ENCODE data around the gene RAD51B.

RAD51B gene

GRCh38 chr14:67833403-67833802, 13.8 kb downstream of the RAD51B start:
- in situ Hi-C loops (cut with MboI; ENCODE audit: low sequenced_read_pairs): no loop called here

- in situ Hi-C loops (cut with MboI; ENCODE audit: low sequenced_read_pairs): no loop called here
Measured at GRCh38 chr14:67835596-67835995, 16.0 kb downstream of the RAD51B start.

- in situ Hi-C loops (cut with MboI; ENCODE audit: low sequenced_read_pairs): no loop called here
Measured at GRCh38 chr14:67837011-67837624, 17.5 kb downstream of the RAD51B start.

GRCh38 chr14:67846029-67846610, 26.5 kb downstream of the RAD51B start:
- in situ Hi-C loops (cut with MboI; ENCODE audit: low sequenced_read_pairs): no loop called here

GRCh38 chr14:67850066-67850830, 30.7 kb downstream of the RAD51B start:
- in situ Hi-C loops (cut with MboI; ENCODE audit: low sequenced_read_pairs): no loop called here

GRCh38 chr14:67851785-67852410, 32.3 kb downstream of the RAD51B start:
- in situ Hi-C loops (cut with MboI; ENCODE audit: low sequenced_read_pairs): no loop called here

GRCh38 chr14:67852926-67853604, 33.5 kb downstream of the RAD51B start:
- in situ Hi-C loops (cut with MboI; ENCODE audit: low sequenced_read_pairs): no loop called here

- in situ Hi-C loops (cut with MboI; ENCODE audit: low sequenced_read_pairs): no loop called here
Measured at GRCh38 chr14:67853715-67854114, 34.1 kb downstream of the RAD51B start.

- in situ Hi-C loops (cut with MboI; ENCODE audit: low sequenced_read_pairs): no loop called here
Measured at GRCh38 chr14:67856827-67857226, 37.2 kb downstream of the RAD51B start.

GRCh38 chr14:67857778-67858350, 38.3 kb downstream of the RAD51B start:
- in situ Hi-C loops (cut with MboI; ENCODE audit: low sequenced_read_pairs): no loop called here

GRCh38 chr14:67859169-67859749, 39.7 kb downstream of the RAD51B start:
- in situ Hi-C loops (cut with MboI; ENCODE audit: low sequenced_read_pairs): no loop called here

- in situ Hi-C loops (cut with MboI; ENCODE audit: low sequenced_read_pairs): no loop called here
Measured at GRCh38 chr14:67863223-67863622, 43.6 kb downstream of the RAD51B start.

- in situ Hi-C loops (cut with MboI; ENCODE audit: low sequenced_read_pairs): no loop called here
Measured at GRCh38 chr14:67875175-67876006, 55.8 kb downstream of the RAD51B start.

- in situ Hi-C loops (cut with MboI; ENCODE audit: low sequenced_read_pairs): no loop called here
Measured at GRCh38 chr14:67879026-67879425, 59.4 kb downstream of the RAD51B start.

GRCh38 chr14:67881225-67881624, 61.6 kb downstream of the RAD51B start:
- in situ Hi-C loops (cut with MboI; ENCODE audit: low sequenced_read_pairs): no loop called here

- in situ Hi-C loops (cut with MboI; ENCODE audit: low sequenced_read_pairs): no loop called here
Measured at GRCh38 chr14:67882986-67883555, 63.5 kb downstream of the RAD51B start.

- in situ Hi-C loops (cut with MboI; ENCODE audit: low sequenced_read_pairs): no loop called here
Measured at GRCh38 chr14:67883717-67884116, 64.1 kb downstream of the RAD51B start.

- in situ Hi-C loops (cut with MboI; ENCODE audit: low sequenced_read_pairs): no loop called here
Measured at GRCh38 chr14:67886191-67886590, 66.6 kb downstream of the RAD51B start.

- in situ Hi-C loops (cut with MboI; ENCODE audit: low sequenced_read_pairs): no loop called here
Measured at GRCh38 chr14:67887478-67887877, 67.9 kb downstream of the RAD51B start.
